Left lung (tissue), 10 donors: ENCODE results near the gene HOXC9. TPM values are rescaled to one million over a fixed set of nuclear protein-coding genes. Genes with fewer than 3 reads are reported as not detected.
A peak's percentile ranks its signal among the peaks of the same experiment; 100 is the strongest.

Experiments
- ATAC-seq: fragments of 200-7000 bp; cut with Tn5 transposase; one replicate; pipeline ENCODE4 v1.9.1; 2020; ENCODE audit warnings: moderate library complexity
- DNase-seq, 4 donors: peaks; one replicate each; pipeline ENCODE4 v3.0.0-alpha.2; 2013 to 2020
- H3K27ac ChIP-seq, 2 donors: fragments of 200-600 bp; sonication (generic) in 1 of 2; one replicate each; pipeline versions ENCODE4 v1.5.0 to v1.8.0; 2020 to 2021
- H3K27me3 ChIP-seq, 2 donors: fragments of 200-600 bp; sonication (generic) in 1 of 2; one replicate each; pipeline versions ENCODE4 v1.5.0 to v1.8.0; 2020 to 2021
- H3K36me3 ChIP-seq, 2 donors: fragments of 200-600 bp; sonication (generic) in 1 of 2; one replicate each; pipeline versions ENCODE4 v1.5.0 to v1.8.0; 2020 to 2021
- H3K4me1 ChIP-seq, 2 donors: fragments of 200-600 bp; one replicate each; pipeline ENCODE4 v1.8.0; 2021
- H3K4me3 ChIP-seq, 2 donors: fragments of 200-600 bp; sonication (generic) in 1 of 2; one replicate each; pipeline versions ENCODE4 v1.5.0 to v1.8.0; 2020 to 2021; ENCODE audit warnings: mild to moderate bottlenecking in 1 of 2
- H3K9me3 ChIP-seq, 2 donors: fragments of 200-600 bp; sonication (generic) in 1 of 2; one replicate each; pipeline versions ENCODE4 v1.5.0 to v1.8.0; 2020 to 2021
- intact Hi-C, 2 donors: fragments of 100-400 bp; cut with DNase I; formaldehyde crosslinking; loops; one replicate each; pipeline versions ENCODE4 v1.11.2 to v1.14.2; 2022
- polyA plus RNA-seq, 6 donors: library from polyadenylated mRNA; unstranded; fragments of 120-200 nt; gene quantifications; one replicate each; pipeline ENCODE4 v1.2.1, GENCODE V29; 2013; ENCODE audit not compliant: insufficient read length in 6 of 6
- total RNA-seq, 2 donors: library from RNA; stranded (reverse); fragmentation: NEBNext Ultra II Directional; extraction: Animal tissue kit (Norgen Biotek cat#: 25700); gene quantifications; one replicate each; pipeline ENCODE4 v1.2.1, GENCODE V29; 2021
- TF ChIP-seq, protein P1 (sequence below), 2 donors: fragments of 200-600 bp; sonication (generic) in 1 of 2; IDR thresholded peaks; one replicate each; pipeline versions ENCODE4 v1.5.0 to v1.8.0; 2021; ENCODE audit warnings: antibody characterized with exemption in 2 of 2
- donor health status: DM: no; HTN: yes; CAD: no.
- donor health status: DM: no; HTN: no; CAD: no.

HOXC9 gene
- total and polyA plus RNA-seq, 8 donors: 0.30 to 0.91 (median 0.58) TPM; not detected in 1

GRCh38 chr12:54030889-54031471, 31.0 kb downstream of the HOXC9 start:
- H3K27me3 ChIP-seq: peaks cover 93 to 100% of the 10 kb centered on the region in 2 donors
- no peaks in the 10 kb centered on the region for H3K9me3 ChIP-seq
- H3K4me1 ChIP-seq: peaks cover 0 to 14% of the 10 kb centered on the region in 2 donors
- ATAC-seq (peak; percentile 9), DNase-seq (peak in 1 of 4 donors; percentile 71)
- peak overlapping the region in 1 of 2 donors; percentile 53 for H3K27ac ChIP-seq
- H3K4me3 ChIP-seq: no peak overlapping the region
- intact Hi-C loops: loop anchor here in 1 of 2 donors (5.0 kb wide), 1 partner anchor 161 kb away; no protein-coding TSS in a partner anchor
- no peaks in the 10 kb centered on the region for H3K36me3 ChIP-seq
- TF ChIP-seq, protein P1, sequence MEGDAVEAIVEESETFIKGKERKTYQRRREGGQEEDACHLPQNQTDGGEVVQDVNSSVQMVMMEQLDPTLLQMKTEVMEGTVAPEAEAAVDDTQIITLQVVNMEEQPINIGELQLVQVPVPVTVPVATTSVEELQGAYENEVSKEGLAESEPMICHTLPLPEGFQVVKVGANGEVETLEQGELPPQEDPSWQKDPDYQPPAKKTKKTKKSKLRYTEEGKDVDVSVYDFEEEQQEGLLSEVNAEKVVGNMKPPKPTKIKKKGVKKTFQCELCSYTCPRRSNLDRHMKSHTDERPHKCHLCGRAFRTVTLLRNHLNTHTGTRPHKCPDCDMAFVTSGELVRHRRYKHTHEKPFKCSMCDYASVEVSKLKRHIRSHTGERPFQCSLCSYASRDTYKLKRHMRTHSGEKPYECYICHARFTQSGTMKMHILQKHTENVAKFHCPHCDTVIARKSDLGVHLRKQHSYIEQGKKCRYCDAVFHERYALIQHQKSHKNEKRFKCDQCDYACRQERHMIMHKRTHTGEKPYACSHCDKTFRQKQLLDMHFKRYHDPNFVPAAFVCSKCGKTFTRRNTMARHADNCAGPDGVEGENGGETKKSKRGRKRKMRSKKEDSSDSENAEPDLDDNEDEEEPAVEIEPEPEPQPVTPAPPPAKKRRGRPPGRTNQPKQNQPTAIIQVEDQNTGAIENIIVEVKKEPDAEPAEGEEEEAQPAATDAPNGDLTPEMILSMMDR (IDR thresholded peaks at IDR 0.05): no peak

DNA sequence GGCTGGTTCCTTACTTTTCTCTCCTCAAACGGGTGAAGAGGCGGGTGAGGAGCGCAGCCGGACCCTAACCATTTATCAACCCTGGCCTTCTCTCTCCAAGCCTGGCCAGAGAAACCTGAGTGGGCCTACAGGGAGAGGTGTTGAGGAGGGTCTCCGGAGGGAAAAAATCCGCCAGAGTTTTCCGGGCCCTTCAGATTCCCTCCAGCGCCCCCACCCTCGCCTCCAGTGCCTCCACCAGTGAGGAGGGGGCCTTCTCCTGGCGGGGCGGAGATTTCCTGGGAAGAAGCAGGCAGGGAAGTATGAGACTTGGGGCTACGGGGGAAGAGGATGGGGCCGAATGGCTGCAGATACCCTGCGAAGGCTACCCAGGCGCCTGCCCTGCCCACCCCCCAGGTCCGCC, 31.5 kb downstream of the HOXC9 start:
- DNase-seq (no peak), ATAC-seq (no peak)
- intact Hi-C loops: loop anchor here in 1 of 2 donors (5.0 kb wide), 1 partner anchor 161 kb away; no protein-coding TSS in a partner anchor
- TF ChIP-seq, protein P1 (IDR thresholded peaks at IDR 0.05): no peak
- Histone ChIP-seq H3K27me3 (peaks cover 93 to 100% of the 10 kb centered on the region in 2 donors), H3K9me3 (no peaks in the 10 kb centered on the region), H3K27ac (peak overlapping the region in 1 of 2 donors; percentile 53), H3K4me1 (peaks cover 0 to 14% of the 10 kb centered on the region in 2 donors), H3K36me3 (no peaks in the 10 kb centered on the region), H3K4me3 (no peak overlapping the region)

DNA sequence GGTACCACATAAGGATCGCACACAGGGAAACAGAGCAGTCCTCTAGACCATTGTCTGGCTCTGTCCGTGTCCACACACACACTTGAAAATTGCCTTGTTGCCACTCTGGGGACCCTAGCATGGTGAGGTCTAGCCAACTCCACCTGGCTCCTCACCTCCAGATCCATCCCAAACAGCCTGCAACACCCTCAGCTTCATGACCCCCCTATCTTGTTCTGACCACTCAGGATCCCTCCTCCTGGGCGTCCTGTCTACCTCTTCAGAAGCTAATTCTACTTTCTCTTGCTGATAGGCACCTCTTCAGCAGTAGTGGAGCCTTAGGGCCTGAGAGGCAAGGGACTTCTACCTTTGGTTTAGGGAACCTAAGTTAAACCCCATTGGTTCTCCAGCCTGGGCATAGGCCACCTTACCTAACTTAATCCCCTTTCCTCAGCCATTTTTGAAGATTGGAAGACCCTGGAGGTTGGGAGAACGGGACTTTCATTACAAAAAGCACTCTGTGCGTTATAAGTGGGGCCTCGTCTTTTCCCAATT, 32.2 kb downstream of the HOXC9 start:
- Histone ChIP-seq H3K27ac (no peak overlapping the region), H3K4me1 (peaks cover 0 to 14% of the 10 kb centered on the region in 2 donors), H3K36me3 (no peaks in the 10 kb centered on the region), H3K4me3 (no peak overlapping the region), H3K9me3 (no peaks in the 10 kb centered on the region), H3K27me3 (peaks cover 90 to 100% of the 10 kb centered on the region in 2 donors)
- intact Hi-C loops: loop anchor here in 1 of 2 donors (5.0 kb wide), 1 partner anchor 160 kb away; no protein-coding TSS in a partner anchor
- ATAC-seq (no peak), DNase-seq (no peak)
- TF ChIP-seq, protein P1 (IDR thresholded peaks at IDR 0.05): no peak

- TF ChIP-seq, protein P1 (IDR thresholded peaks at IDR 0.05): peak; percentile 68 to 89
- Histone ChIP-seq H3K27me3 (peaks cover 85 to 100% of the 10 kb centered on the region in 2 donors), H3K36me3 (no peaks in the 10 kb centered on the region), H3K9me3 (no peaks in the 10 kb centered on the region), H3K27ac (no peak within 1 kb of the TSS), H3K4me1 (peaks cover 0 to 14% of the 10 kb centered on the region in 2 donors), H3K4me3 (peak within 1 kb of the TSS in 1 of 2 donors; percentile 0)
- ATAC-seq: peak; percentile 77
- intact Hi-C loops: loop anchor here in 1 of 2 donors (5.0 kb wide), 1 partner anchor 160 kb away; no protein-coding TSS in a partner anchor
- peak in 2 of 4 donors; percentile 53 to 82 for DNase-seq
These were observed 32.7 kb downstream of the HOXC9 start, which contains the start of gene HOXC5 for GRCh38 chr12:54032627-54033100. Gene HOXC5 (plus strand): TSS chr12:54033050. CDS start chr12:54033123, 73 bp downstream.
